OCI-LY7 (cell line): ENCODE data around the gene TIMM10.

ENCODE experiments used
- CTCF ChIP-seq: fragments of 200-600 bp; sonication (generic); conservative IDR thresholded peaks from 2 replicates; pipeline ENCODE4 v1.5.1; 2014; ENCODE audit warnings: mild to moderate bottlenecking, antibody characterized with exemption, low read length, moderate library complexity, mixed read lengths
- EZH2phosphoT487 ChIP-seq: fragments of 200-600 bp; sonication (generic); IDR thresholded peaks from 2 replicates; pipeline ENCODE4 v1.6.1; 2018; ENCODE audit warnings: low read depth, borderline replicate concordance, mild to moderate bottlenecking, mixed run types, antibody characterized with exemption, low read length, moderate library complexity, mixed read lengths

GRCh38 chr11:57491371-57492061 is 39.0 kb downstream of the TIMM10 start:
- no peak for TF ChIP-seq EZH2phosphoT487
- peak; percentile 89 for TF ChIP-seq CTCF
